Nucleus accumbens (tissue), 56 donors: ENCODE data around the gene ZNF701.

ENCODE experiments used
- DNase-seq, 56 donors: peaks; one replicate each; lab custom pipeline; 2025; lab: John Stamatoyannopoulos, UW

The ZNF701 gene

GRCh38 chr19:52635786-52636570, 65.9 kb downstream of the ZNF701 start:
- DNase-seq: no peak
